ENCODE measurements around the gene SRMS. TPM values are rescaled to one million over a fixed set of nuclear protein-coding genes. Genes with fewer than 3 reads are reported as not detected.
A peak's percentile ranks its signal among the peaks of the same experiment; 100 is the strongest.

SRMS gene
- total RNA-seq, 1 donor from 2014 or later = not detected

GRCh38 chr20:63574829-63575743, 27.5 kb upstream of the SRMS start:
- ATAC-seq (no peak), DNase-seq (no peak)
- intact Hi-C loops (cut with DNase I) = no loop called here
- Histone ChIP-seq H3K4me1 (peaks cover 12% of the 10 kb centered on the region), H3K4me3 (no peak overlapping the region), H3K27me3 (peaks cover 8% of the 10 kb centered on the region), H3K36me3 (peaks cover 6% of the 10 kb centered on the region), H3K9me3 (no peaks in the 10 kb centered on the region), H3K27ac (no peak overlapping the region)
- TF ChIP-seq, protein P1, sequence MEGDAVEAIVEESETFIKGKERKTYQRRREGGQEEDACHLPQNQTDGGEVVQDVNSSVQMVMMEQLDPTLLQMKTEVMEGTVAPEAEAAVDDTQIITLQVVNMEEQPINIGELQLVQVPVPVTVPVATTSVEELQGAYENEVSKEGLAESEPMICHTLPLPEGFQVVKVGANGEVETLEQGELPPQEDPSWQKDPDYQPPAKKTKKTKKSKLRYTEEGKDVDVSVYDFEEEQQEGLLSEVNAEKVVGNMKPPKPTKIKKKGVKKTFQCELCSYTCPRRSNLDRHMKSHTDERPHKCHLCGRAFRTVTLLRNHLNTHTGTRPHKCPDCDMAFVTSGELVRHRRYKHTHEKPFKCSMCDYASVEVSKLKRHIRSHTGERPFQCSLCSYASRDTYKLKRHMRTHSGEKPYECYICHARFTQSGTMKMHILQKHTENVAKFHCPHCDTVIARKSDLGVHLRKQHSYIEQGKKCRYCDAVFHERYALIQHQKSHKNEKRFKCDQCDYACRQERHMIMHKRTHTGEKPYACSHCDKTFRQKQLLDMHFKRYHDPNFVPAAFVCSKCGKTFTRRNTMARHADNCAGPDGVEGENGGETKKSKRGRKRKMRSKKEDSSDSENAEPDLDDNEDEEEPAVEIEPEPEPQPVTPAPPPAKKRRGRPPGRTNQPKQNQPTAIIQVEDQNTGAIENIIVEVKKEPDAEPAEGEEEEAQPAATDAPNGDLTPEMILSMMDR (IDR thresholded peaks at IDR 0.05) = no peak

- intact Hi-C loops (cut with DNase I) = no loop called here
- Histone ChIP-seq H3K4me1 (peaks cover 12% of the 10 kb centered on the region), H3K27ac (peak within 1 kb of the TSS; percentile 86), H3K27me3 (peaks cover 5% of the 10 kb centered on the region), H3K36me3 (peaks cover 6% of the 10 kb centered on the region), H3K4me3 (peak within 1 kb of the TSS; percentile 78), H3K9me3 (no peaks in the 10 kb centered on the region)
- TF ChIP-seq, protein P1 (IDR thresholded peaks at IDR 0.05) = no peak
- ATAC-seq (peak; percentile 90), DNase-seq (peak; percentile 89)
Observed at GRCh38 chr20:63574156-63574828, 26.7 kb upstream of the SRMS start, which contains the start of gene HELZ2. Gene HELZ2 (minus strand): TSS chr20:63574239. CDS start chr20:63572385, 1,854 bp downstream.

DNA sequence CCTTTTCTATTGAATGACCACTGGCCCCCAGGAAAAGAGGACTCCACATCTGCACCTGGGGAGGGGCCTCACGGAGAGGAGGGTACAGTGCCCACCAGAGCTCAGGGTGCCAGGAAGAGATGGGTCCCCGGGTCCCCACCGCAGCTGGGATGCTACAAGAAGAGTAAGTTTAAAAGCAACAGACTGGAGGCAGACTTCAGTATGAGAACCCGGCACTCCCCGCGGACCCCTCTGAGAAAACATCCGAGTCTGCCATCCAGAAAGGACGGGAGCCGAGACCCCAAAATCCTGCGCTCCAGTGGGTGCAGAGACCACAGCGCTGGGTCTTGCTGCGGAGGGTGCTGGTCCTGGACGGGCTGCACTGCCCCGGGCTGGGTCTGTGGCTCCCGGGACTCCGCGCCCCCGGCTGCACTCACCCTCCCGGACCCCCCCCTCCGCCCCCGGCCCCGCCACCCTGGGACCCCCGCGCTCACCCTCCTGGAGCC, 26.1 kb upstream of the SRMS start:
- peak overlapping the region; percentile 86 for H3K27ac ChIP-seq
- no peaks in the 10 kb centered on the region for H3K9me3 ChIP-seq
- intact Hi-C loops (cut with DNase I) = no loop called here
- H3K4me3 ChIP-seq = peak overlapping the region; percentile 78
- peak; percentile 45 for ATAC-seq
- no peaks in the 10 kb centered on the region for H3K27me3 ChIP-seq
- H3K36me3 ChIP-seq = peaks cover 6% of the 10 kb centered on the region
- TF ChIP-seq, protein P1 (IDR thresholded peaks at IDR 0.05) = no peak
- DNase-seq = no peak
- H3K4me1 ChIP-seq = peaks cover 12% of the 10 kb centered on the region

DNA sequence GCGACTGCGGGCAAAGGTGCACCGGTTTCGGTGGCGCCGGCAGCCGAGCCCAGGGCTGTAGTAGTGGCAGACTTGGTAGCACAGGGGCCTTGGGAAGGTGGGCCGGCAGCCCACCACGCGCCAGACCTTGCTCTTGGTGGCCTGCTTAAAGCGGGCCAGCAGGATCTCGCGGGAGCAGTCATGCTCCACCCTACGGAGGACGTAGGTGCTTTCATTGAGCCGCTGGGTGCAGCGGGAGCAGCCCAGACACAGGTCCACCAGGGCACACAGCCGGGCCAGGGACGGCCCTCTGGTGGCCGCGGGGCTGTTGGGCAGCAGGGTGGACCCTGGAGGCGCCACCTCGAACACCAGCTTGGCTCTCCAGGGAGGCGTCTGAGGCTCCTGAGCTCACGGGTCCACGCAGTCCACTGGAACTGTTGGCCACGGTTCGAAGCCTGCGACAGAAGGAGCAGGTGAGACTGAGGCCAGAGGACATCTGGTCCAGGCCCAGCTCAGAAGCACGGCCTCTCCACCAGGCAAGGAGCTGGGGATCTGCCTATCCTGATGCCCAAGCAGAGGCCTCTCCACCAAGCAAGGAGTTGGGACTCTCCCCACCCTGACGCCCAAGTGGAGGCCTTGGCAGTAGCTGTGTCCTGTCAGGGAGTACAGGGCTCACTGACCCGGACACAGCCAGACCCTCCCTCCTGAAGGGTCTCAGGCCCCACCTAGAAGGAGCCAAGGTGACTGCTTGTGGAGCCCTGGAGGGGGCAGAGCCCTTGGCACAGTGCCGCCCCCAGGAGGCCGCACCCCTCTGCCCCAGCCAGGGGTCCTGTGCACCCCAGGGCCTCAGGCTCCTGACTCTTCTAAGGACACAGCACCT, 25.5 kb upstream of the SRMS start:
- intact Hi-C loops (cut with DNase I) = no loop called here

More for the DNA sequence above, 25.5 kb upstream of the SRMS start:
- TF ChIP-seq, protein P1 (IDR thresholded peaks at IDR 0.05) = no peak
- no peak for ATAC-seq
- DNase-seq = no peak
- Histone ChIP-seq H3K27ac (peak overlapping the region; percentile 86), H3K9me3 (no peaks in the 10 kb centered on the region), H3K4me3 (peak overlapping the region; percentile 78), H3K4me1 (peaks cover 18% of the 10 kb centered on the region), H3K27me3 (no peaks in the 10 kb centered on the region), H3K36me3 (peaks cover 6% of the 10 kb centered on the region)
